Activated CD4-positive, alpha-beta T cell treated with anti-CD3 and anti-CD28 coated beads, Interleukin-2, amount 10 ng/mL, durations not matched to agents 24 days and 14 days (primary cell): ENCODE results near the gene LDLRAD3. TPM values are rescaled to one million over a fixed set of nuclear protein-coding genes. Genes with fewer than 3 reads are reported as not detected.

Source experiments
- DNase-seq: peaks from one replicate; pipeline ENCODE4 v3.0.0; 2022
- H3K27ac Mint-ChIP-seq: one replicate; pipeline ENCODE4 v1.8.0; 2022; ENCODE audit warnings: mild to moderate bottlenecking, mixed read lengths
- H3K27me3 Mint-ChIP-seq: one replicate; pipeline ENCODE4 v1.8.0; 2022; ENCODE audit warnings: mixed read lengths
- H3K36me3 Mint-ChIP-seq: one replicate; pipeline ENCODE4 v1.8.0; 2022; ENCODE audit warnings: low read depth, mild to moderate bottlenecking, mixed read lengths
- H3K4me1 Mint-ChIP-seq: one replicate; pipeline ENCODE4 v1.8.0; 2021; ENCODE audit warnings: mixed read lengths
- H3K4me3 Mint-ChIP-seq: one replicate; pipeline ENCODE4 v1.8.0; 2022; ENCODE audit warnings: mild to moderate bottlenecking, moderate library complexity, mixed read lengths
- H3K9me3 Mint-ChIP-seq: one replicate; pipeline ENCODE4 v1.8.0; 2021; ENCODE audit warnings: mixed read lengths
- intact Hi-C: fragments of 100-400 bp; cut with micrococcal nuclease; formaldehyde crosslinking; loops from one replicate; pipeline ENCODE4 v1.15.1; 2023
- total RNA-seq: library from RNA; stranded (reverse); gene quantifications from 2 replicates; pipeline ENCODE4 v1.2.3, GENCODE V29; 2022

Gene LDLRAD3
- total RNA-seq, 1 donor from 2014 or later, result 0.54 TPM

- peaks cover 5% of the 10 kb centered on the region for H3K27me3 Mint-ChIP-seq
These were observed 29.0 kb upstream of the LDLRAD3 start for GRCh38 chr11:35914816-35915215.

GRCh38 chr11:35916270-35916669 is 27.6 kb upstream of the LDLRAD3 start:
- Mint-ChIP-seq H3K36me3 (no peaks in the 10 kb centered on the region), H3K27ac (no peak overlapping the region)
- intact Hi-C loops, result no loop called here

More at GRCh38 chr11:35914816-35915215, 29.0 kb upstream of the LDLRAD3 start:
- intact Hi-C loops, result no loop called here
- Mint-ChIP-seq H3K4me3 (no peak overlapping the region), H3K4me1 (no peaks in the 10 kb centered on the region), H3K36me3 (no peaks in the 10 kb centered on the region), H3K9me3 (no peaks in the 10 kb centered on the region), H3K27ac (no peak overlapping the region)
- no peak for DNase-seq

GRCh38 chr11:35917676-35918075 is 26.2 kb upstream of the LDLRAD3 start:
- Mint-ChIP-seq H3K27ac (no peak overlapping the region), H3K4me1 (no peaks in the 10 kb centered on the region), H3K4me3 (no peak overlapping the region), H3K27me3 (peaks cover 2% of the 10 kb centered on the region), H3K9me3 (no peaks in the 10 kb centered on the region), H3K36me3 (no peaks in the 10 kb centered on the region)
- intact Hi-C loops, result no loop called here
- DNase-seq, result no peak

More at GRCh38 chr11:35916270-35916669, 27.6 kb upstream of the LDLRAD3 start:
- H3K27me3 Mint-ChIP-seq, result peaks cover 2% of the 10 kb centered on the region
- no peak for DNase-seq
- H3K4me1 Mint-ChIP-seq, result no peaks in the 10 kb centered on the region
- H3K9me3 Mint-ChIP-seq, result no peaks in the 10 kb centered on the region
- no peak overlapping the region for H3K4me3 Mint-ChIP-seq

GRCh38 chr11:35918716-35919115 is 25.1 kb upstream of the LDLRAD3 start:
- DNase-seq, result no peak
- intact Hi-C loops, result no loop called here
- Mint-ChIP-seq H3K4me3 (no peak overlapping the region), H3K4me1 (no peaks in the 10 kb centered on the region), H3K27ac (no peak overlapping the region), H3K9me3 (no peaks in the 10 kb centered on the region), H3K27me3 (peaks cover 2% of the 10 kb centered on the region), H3K36me3 (no peaks in the 10 kb centered on the region)

DNA sequence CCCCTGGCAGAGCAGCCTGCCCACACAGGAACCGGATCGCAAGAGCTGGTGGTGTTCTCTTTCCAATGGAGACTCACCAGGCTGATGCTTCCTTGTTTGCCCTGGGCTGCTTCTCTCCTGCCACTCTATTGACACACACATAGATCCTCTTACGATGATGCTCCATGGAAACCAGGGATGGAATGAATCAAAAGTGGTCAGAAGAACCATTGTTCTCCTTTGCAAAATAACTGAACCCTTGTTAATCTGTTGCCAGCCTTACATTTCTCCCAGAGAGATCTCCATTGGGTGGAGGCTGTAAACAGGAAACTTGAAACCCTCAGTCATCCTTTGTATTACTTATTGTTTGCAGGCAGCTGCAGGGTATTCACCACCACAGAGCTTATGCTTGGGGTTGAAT is 24.6 kb upstream of the LDLRAD3 start:
- H3K9me3 Mint-ChIP-seq, result no peaks in the 10 kb centered on the region
- peaks cover 2% of the 10 kb centered on the region for H3K27me3 Mint-ChIP-seq
- H3K27ac Mint-ChIP-seq, result no peak overlapping the region
- no peaks in the 10 kb centered on the region for H3K36me3 Mint-ChIP-seq
- H3K4me1 Mint-ChIP-seq, result no peaks in the 10 kb centered on the region
- intact Hi-C loops, result no loop called here
- no peak overlapping the region for H3K4me3 Mint-ChIP-seq
- DNase-seq, result no peak

- peaks cover 2% of the 10 kb centered on the region for H3K27me3 Mint-ChIP-seq
- no peaks in the 10 kb centered on the region for H3K36me3 Mint-ChIP-seq
- no peak overlapping the region for H3K4me3 Mint-ChIP-seq
- no peak for DNase-seq
- no peak overlapping the region for H3K27ac Mint-ChIP-seq
- no peaks in the 10 kb centered on the region for H3K4me1 Mint-ChIP-seq
- intact Hi-C loops, result no loop called here
- no peaks in the 10 kb centered on the region for H3K9me3 Mint-ChIP-seq
These were observed 20.4 kb upstream of the LDLRAD3 start for GRCh38 chr11:35923452-35923851.

- H3K9me3 Mint-ChIP-seq, result no peaks in the 10 kb centered on the region
- DNase-seq, result no peak
- H3K4me3 Mint-ChIP-seq, result no peak overlapping the region
- H3K36me3 Mint-ChIP-seq, result no peaks in the 10 kb centered on the region
- no peak overlapping the region for H3K27ac Mint-ChIP-seq
- H3K4me1 Mint-ChIP-seq, result no peaks in the 10 kb centered on the region
- no peaks in the 10 kb centered on the region for H3K27me3 Mint-ChIP-seq
- intact Hi-C loops, result no loop called here
These were observed 19.1 kb upstream of the LDLRAD3 start for GRCh38 chr11:35924811-35925210.

- Mint-ChIP-seq H3K36me3 (no peaks in the 10 kb centered on the region), H3K4me1 (no peaks in the 10 kb centered on the region), H3K4me3 (no peak overlapping the region), H3K27ac (no peak overlapping the region), H3K9me3 (no peaks in the 10 kb centered on the region), H3K27me3 (peaks cover 2% of the 10 kb centered on the region)
- DNase-seq, result no peak
- intact Hi-C loops, result no loop called here
These were observed 16.8 kb upstream of the LDLRAD3 start for GRCh38 chr11:35927104-35927503.

- no peaks in the 10 kb centered on the region for H3K36me3 Mint-ChIP-seq
- H3K4me3 Mint-ChIP-seq, result no peak overlapping the region
- no peak overlapping the region for H3K27ac Mint-ChIP-seq
- intact Hi-C loops, result no loop called here
- no peak for DNase-seq
- H3K4me1 Mint-ChIP-seq, result no peaks in the 10 kb centered on the region
- H3K9me3 Mint-ChIP-seq, result no peaks in the 10 kb centered on the region
- peaks cover 3% of the 10 kb centered on the region for H3K27me3 Mint-ChIP-seq
These were observed 16.2 kb upstream of the LDLRAD3 start for GRCh38 chr11:35927682-35928081.

DNA sequence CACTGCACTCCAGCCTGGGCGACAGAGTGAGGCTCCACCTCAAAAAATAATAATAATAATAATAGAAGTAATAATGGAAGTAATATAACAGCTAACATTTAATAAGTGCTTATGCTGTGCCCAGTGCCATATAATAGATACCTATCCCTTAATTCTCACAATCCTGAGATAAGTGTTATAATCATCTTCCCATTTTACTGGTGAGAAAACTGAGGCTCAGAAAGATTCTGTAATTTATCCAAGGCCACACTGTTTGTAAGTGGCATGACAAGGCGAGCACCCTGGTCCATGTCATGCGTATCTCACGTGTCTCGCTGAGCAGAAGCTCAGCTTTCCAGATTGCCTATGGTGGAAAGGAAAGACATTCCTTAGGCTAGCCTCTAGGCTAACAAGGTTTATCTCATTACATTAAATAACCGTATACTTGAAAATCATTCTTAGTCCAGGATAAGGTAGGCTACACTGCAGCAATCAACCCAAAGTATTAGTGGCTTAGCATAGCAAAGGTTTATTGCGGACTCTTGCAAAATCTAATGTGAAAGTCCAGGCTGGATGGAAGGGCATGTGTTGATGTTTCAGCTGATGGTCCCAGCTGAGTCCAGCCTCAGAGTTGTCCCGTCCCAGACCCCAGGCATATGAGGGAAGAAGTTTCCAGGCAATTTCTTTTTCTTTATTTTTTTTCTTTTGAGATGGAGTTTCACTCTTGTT is 15.0 kb upstream of the LDLRAD3 start:
- Mint-ChIP-seq H3K36me3 (no peaks in the 10 kb centered on the region), H3K4me3 (no peak overlapping the region), H3K27me3 (peaks cover 3% of the 10 kb centered on the region), H3K9me3 (no peaks in the 10 kb centered on the region), H3K27ac (no peak overlapping the region), H3K4me1 (no peaks in the 10 kb centered on the region)
- intact Hi-C loops, result no loop called here
- DNase-seq, result no peak

- no peak overlapping the region for H3K4me3 Mint-ChIP-seq
- H3K36me3 Mint-ChIP-seq, result no peaks in the 10 kb centered on the region
- H3K27me3 Mint-ChIP-seq, result peaks cover 3% of the 10 kb centered on the region
- H3K4me1 Mint-ChIP-seq, result no peaks in the 10 kb centered on the region
- intact Hi-C loops, result no loop called here
- no peak for DNase-seq
- no peaks in the 10 kb centered on the region for H3K9me3 Mint-ChIP-seq
- no peak overlapping the region for H3K27ac Mint-ChIP-seq
These were observed 13.4 kb upstream of the LDLRAD3 start for GRCh38 chr11:35930466-35930865.

- Mint-ChIP-seq H3K9me3 (no peaks in the 10 kb centered on the region), H3K36me3 (no peaks in the 10 kb centered on the region)
- intact Hi-C loops, result no loop called here
These were observed 11.7 kb upstream of the LDLRAD3 start for GRCh38 chr11:35932121-35932520.

DNA sequence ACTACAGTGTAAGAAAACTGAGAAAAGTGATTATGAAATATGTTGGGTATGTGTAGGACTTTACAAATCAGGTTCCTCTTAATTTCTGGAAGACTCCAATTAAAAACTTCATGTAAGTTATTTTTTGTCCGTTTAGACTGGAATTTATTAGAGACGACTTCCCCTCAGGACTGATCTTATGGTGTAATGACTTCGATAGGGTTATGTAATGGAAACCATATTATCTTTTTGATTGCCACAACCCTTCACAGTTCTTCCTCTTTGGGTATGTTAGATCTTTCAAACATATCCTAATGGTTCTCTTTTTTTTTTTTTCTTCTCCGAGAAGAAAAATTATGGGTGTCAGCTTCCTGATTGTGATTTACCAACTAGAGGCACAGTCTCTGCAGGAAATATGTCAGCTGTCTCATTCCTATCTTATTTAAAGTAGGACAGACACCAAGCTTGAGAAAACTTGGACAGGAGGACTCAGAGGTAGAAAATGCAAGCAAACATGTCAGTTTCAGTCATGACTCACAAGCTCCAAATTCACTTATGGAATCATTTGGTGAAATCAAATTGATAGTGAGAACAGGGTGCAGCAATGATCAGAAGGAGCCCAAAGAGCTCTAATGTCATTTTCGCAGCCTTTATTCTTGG is 11.1 kb upstream of the LDLRAD3 start:
- Mint-ChIP-seq H3K9me3 (no peaks in the 10 kb centered on the region), H3K36me3 (no peaks in the 10 kb centered on the region), H3K27me3 (peaks cover 7% of the 10 kb centered on the region), H3K27ac (no peak overlapping the region), H3K4me3 (no peak overlapping the region), H3K4me1 (no peaks in the 10 kb centered on the region)
- no peak for DNase-seq
- intact Hi-C loops, result no loop called here

More at GRCh38 chr11:35932121-35932520, 11.7 kb upstream of the LDLRAD3 start:
- H3K4me3 Mint-ChIP-seq, result no peak overlapping the region
- H3K27ac Mint-ChIP-seq, result no peak overlapping the region
- DNase-seq, result no peak
- no peaks in the 10 kb centered on the region for H3K4me1 Mint-ChIP-seq
- peaks cover 3% of the 10 kb centered on the region for H3K27me3 Mint-ChIP-seq

DNA sequence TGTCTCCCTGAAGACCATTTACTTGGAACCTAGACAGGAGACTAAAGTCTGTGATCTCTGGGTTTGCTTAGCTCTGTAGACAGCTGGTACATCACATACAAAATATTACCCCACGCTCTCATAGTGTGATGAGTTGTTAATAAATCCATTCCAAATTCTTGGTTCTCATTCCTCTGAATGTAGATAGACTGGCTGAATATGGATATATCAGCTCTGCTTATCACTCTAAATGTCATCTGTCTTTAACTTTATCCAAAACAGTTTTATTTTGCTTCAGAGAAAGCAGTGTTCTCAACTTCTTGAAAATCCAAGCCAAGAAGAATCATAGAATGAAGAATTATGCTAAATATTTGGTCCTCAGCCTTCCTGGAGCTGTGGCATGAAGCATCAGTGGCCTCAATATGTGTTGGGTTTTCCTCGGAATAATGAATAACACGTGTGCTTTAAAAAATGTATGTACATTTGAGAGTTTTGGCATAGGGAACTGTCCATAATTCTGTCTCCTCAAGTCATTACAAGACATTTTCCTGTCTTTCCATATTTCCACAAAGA is 10.5 kb upstream of the LDLRAD3 start:
- intact Hi-C loops, result no loop called here
- Mint-ChIP-seq H3K27me3 (peaks cover 8% of the 10 kb centered on the region), H3K9me3 (no peaks in the 10 kb centered on the region), H3K36me3 (no peaks in the 10 kb centered on the region), H3K27ac (no peak overlapping the region), H3K4me3 (no peak overlapping the region), H3K4me1 (no peaks in the 10 kb centered on the region)
- DNase-seq, result no peak
